K562 (cell line): ENCODE results near the gene ARHGEF26.

Source experiments
- CREB1 ChIP-seq, 2 experiments: sonication (generic) in 1 of 2; formaldehyde crosslinking in 1 of 2; IDR thresholded peaks; 2 replicates each; pipeline versions ENCODE4 v1.6.1 to v1.8.0; 2012 to 2022; ENCODE audit warnings: inconsistent platforms in 1 of 2, mild to moderate bottlenecking in 1 of 2, missing genetic modification reagents in 1 of 2, moderate library complexity in 1 of 2
- FOXJ3 ChIP-seq: sonication (generic); formaldehyde crosslinking; IDR thresholded peaks from 2 replicates; pipeline ENCODE4 v1.4.0; 2020; ENCODE audit warnings: mild to moderate bottlenecking, missing genetic modification reagents
- FOXM1 ChIP-seq, 2 experiments: fragments of 450-650 bp in 1 of 2; sonication (generic) in 1 of 2; formaldehyde crosslinking in 1 of 2; IDR thresholded peaks; 2 replicates each; pipeline versions ENCODE4 v1.6.1 to v1.9.0; 2017 to 2022; ENCODE audit warnings: low read depth in 2 of 2, mild to moderate bottlenecking in 2 of 2, missing genetic modification reagents in 1 of 2, moderate library complexity in 1 of 2
- HNRNPLL ChIP-seq: fragments of 200-400 bp; formaldehyde crosslinking; IDR thresholded peaks from 2 replicates; pipeline ENCODE4 v1.6.1; 2017; ENCODE audit warnings: low read length, low read depth, mild to moderate bottlenecking; ENCODE audit not compliant: poor library complexity, severe bottlenecking
- JUN ChIP-seq, 2 experiments: sonication (generic) in 1 of 2; formaldehyde crosslinking in 1 of 2; IDR thresholded peaks; 2 replicates each; pipeline versions ENCODE4 v1.6.1 to v1.8.0; 2012 to 2022; ENCODE audit warnings: borderline replicate concordance in 2 of 2, mild to moderate bottlenecking in 2 of 2, improper control_type of control experiment in 1 of 2, low read depth in 1 of 2, low read length in 1 of 2, missing genetic modification reagents in 1 of 2
- NBN ChIP-seq: fragments of 450-650 bp; IDR thresholded peaks from 2 replicates; pipeline ENCODE4 v1.6.1; 2016; ENCODE audit warnings: low read depth, mild to moderate bottlenecking
- NUFIP1 ChIP-seq: fragments of 450-650 bp; IDR thresholded peaks from 2 replicates; pipeline ENCODE4 v1.6.1; 2018; ENCODE audit not compliant: partially characterized antibody
- SAFB ChIP-seq: fragments of 200-400 bp; formaldehyde crosslinking; IDR thresholded peaks from 2 replicates; pipeline ENCODE4 v1.6.1; 2017; ENCODE audit warnings: low read depth, low read length, borderline replicate concordance
- TF ChIP-seq, protein P1 (sequence below), 3 experiments: IDR thresholded peaks in 2 of 3; conservative IDR thresholded peaks in 1 of 3; 2 replicates each; pipeline ENCODE4 v1.5.1; 2011 to 2012; ENCODE audit warnings: low read length in 3 of 3, mild to moderate bottlenecking in 3 of 3, control low read depth in 2 of 3, improper control_type of control experiment in 1 of 3, inconsistent platforms in 1 of 3, low read depth in 1 of 3, mixed read lengths in 1 of 3, moderate library complexity in 1 of 3; ENCODE audit not compliant: insufficient read depth in 2 of 3
- TF ChIP-seq, protein P2 (sequence below): fragments of 250-450 bp; sonication (Bioruptor Pico); IDR thresholded peaks from 2 replicates; pipeline ENCODE4 v1.4.0; 2020; ENCODE audit warnings: mild to moderate bottlenecking, moderate library complexity

DNA sequence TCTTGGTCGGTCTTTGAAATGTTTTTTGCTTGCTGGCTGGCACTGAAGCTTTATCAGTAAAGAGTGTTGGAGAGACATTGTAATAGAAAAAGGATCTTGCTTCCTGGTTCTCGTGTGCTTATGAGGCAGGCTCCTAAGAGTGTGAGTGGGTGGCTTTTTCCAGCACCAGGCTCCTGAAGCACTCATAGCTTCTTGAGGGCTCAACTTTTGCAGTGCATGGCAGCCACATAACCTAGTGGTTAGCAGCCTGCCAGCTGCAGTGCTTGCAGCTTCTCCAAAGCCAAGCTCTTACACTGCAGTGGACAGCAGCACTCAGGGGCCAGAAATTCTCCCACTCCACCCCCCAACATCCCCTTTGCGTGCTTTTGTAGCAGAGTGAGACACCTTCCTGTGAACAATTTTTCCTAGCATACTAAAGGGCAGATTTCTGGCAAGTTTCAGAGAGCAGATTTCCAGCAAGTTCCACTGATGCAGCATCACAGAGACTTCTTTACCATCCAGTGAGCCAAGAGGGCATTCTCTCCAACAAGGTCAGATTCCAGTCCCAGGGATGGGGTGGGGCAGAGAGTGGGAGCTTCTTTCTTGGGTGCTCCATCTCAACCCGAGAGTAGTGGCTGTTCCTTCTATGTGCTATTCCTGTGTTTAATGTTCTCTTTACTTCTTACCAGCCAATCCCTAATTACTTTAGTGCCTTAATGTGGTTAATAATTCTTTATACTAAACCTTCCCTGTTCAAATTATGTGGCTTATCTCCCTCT lies 15.8 kb upstream of the ARHGEF26 start:
- TF ChIP-seq FOXM1 (IDR thresholded peaks at IDR 0.05; ENCODE audit: low read depth): no peak
- no peak for TF ChIP-seq FOXM1 (CRISPR knock-in tag; IDR thresholded peaks at IDR 0.05; ENCODE audit: low read depth)
- TF ChIP-seq NUFIP1: no peak
- no peak for TF ChIP-seq FOXJ3 (CRISPR knock-in tag)
- no peak for TF ChIP-seq SAFB
- no peak for TF ChIP-seq NBN
- no peak for TF ChIP-seq JUN (IDR thresholded peaks at IDR 0.05; ENCODE audit: borderline replicate concordance, low read depth, low read length)
- no peak for TF ChIP-seq JUN (CRISPR knock-in tag; IDR thresholded peaks at IDR 0.05; ENCODE audit: borderline replicate concordance)
- TF ChIP-seq, protein P1, sequence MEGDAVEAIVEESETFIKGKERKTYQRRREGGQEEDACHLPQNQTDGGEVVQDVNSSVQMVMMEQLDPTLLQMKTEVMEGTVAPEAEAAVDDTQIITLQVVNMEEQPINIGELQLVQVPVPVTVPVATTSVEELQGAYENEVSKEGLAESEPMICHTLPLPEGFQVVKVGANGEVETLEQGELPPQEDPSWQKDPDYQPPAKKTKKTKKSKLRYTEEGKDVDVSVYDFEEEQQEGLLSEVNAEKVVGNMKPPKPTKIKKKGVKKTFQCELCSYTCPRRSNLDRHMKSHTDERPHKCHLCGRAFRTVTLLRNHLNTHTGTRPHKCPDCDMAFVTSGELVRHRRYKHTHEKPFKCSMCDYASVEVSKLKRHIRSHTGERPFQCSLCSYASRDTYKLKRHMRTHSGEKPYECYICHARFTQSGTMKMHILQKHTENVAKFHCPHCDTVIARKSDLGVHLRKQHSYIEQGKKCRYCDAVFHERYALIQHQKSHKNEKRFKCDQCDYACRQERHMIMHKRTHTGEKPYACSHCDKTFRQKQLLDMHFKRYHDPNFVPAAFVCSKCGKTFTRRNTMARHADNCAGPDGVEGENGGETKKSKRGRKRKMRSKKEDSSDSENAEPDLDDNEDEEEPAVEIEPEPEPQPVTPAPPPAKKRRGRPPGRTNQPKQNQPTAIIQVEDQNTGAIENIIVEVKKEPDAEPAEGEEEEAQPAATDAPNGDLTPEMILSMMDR (IDR thresholded peaks at IDR 0.05 in 2 of 3, conservative IDR thresholded peaks at IDR 0.05 in 1 of 3; ENCODE audit: insufficient read depth in 2 of 3, low read depth in 1 of 3, low read length in 3 of 3): no peak
- TF ChIP-seq HNRNPLL: no peak
- TF ChIP-seq CREB1 (IDR thresholded peaks at IDR 0.05): no peak
- no peak for TF ChIP-seq CREB1 (CRISPR knock-in tag; IDR thresholded peaks at IDR 0.05)
- TF ChIP-seq, protein P2, sequence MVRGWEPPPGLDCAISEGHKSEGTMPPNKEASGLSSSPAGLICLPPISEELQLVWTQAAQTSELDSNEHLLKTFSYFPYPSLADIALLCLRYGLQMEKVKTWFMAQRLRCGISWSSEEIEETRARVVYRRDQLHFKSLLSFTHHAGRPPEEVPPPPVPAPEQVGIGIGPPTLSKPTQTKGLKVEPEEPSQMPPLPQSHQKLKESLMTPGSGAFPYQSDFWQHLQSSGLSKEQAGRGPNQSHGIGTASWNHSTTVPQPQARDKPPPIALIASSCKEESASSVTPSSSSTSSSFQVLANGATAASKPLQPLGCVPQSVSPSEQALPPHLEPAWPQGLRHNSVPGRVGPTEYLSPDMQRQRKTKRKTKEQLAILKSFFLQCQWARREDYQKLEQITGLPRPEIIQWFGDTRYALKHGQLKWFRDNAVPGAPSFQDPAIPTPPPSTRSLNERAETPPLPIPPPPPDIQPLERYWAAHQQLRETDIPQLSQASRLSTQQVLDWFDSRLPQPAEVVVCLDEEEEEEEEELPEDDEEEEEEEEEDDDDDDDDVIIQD (CRISPR knock-in tag): no peak
